ENCODE measurements around the gene RBM38.
A peak's percentile ranks its signal among the peaks of the same experiment; 100 is the strongest.
"Not testable (repeated sequence)": the region's sequence is repeated elsewhere in the genome, so short reads cannot be mapped to it uniquely, and the experiment has no call there.

The RBM38 gene

DNA sequence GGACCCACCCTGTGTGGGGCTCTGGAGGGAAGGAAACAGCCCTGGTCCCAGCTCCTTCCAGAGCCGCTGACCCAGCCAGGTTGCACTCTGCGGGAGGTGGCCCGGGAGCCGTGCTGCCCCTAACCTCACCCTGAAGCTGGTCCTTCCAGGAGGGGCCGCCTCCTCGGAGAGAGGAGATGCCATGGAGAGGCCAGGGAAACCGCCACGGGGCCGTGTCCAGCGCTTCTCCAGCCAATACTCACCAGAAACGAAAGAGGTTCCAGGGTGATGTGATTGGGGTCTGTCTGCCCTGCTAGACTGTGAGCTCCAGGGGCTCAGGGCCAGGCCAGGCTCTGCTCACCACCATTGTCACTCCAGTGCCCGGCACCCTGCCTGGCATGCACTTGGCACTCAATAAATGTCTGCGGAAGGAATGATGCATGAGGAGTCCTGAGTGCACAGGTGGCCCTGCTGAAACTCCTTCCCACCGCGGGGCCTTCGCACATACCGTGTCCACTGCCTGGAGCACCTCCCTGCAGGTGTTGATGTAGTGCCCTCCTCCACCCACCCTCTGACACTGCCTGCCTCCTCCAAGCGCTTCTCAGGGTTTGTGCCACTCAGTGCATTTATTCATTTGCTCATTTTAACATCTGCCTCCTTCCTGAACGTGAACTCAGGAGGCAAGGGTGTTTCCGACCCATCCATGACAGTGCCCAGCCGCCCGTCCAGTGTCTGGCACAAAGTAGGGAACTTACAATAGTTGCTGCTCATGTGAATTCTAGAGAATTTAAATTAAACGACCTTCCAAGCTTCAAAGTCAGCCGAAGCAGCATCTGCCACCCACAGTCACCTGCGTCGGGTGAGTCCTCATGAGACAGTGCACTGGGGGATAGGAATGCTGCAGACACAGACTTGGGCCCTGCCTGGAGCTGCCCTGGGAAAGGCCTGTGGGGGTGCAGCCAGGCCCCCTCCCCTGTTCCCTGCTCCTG, 30.3 kb downstream of the RBM38 start:
- no peak for DNase-seq

DNA sequence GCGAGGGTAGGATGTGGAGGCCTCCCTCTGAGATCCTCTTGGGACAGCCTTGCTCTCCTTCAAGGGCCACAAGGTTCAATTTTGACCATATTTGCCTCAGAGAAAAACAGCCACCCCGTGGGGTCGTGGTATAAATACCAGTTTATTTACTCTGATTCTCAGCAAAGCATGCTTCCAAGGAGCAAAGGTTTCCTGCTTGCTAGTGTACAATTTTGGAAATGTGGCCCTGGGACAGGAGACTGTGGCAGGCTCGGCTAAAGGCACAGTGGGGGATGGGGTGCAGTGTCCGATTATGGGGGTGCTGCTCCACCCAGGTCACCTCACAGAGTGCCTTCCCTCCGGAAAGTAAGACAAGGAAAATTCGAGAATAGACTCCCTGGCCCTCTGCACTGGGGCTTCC, 31.1 kb downstream of the RBM38 start:
- no peak for DNase-seq

DNA sequence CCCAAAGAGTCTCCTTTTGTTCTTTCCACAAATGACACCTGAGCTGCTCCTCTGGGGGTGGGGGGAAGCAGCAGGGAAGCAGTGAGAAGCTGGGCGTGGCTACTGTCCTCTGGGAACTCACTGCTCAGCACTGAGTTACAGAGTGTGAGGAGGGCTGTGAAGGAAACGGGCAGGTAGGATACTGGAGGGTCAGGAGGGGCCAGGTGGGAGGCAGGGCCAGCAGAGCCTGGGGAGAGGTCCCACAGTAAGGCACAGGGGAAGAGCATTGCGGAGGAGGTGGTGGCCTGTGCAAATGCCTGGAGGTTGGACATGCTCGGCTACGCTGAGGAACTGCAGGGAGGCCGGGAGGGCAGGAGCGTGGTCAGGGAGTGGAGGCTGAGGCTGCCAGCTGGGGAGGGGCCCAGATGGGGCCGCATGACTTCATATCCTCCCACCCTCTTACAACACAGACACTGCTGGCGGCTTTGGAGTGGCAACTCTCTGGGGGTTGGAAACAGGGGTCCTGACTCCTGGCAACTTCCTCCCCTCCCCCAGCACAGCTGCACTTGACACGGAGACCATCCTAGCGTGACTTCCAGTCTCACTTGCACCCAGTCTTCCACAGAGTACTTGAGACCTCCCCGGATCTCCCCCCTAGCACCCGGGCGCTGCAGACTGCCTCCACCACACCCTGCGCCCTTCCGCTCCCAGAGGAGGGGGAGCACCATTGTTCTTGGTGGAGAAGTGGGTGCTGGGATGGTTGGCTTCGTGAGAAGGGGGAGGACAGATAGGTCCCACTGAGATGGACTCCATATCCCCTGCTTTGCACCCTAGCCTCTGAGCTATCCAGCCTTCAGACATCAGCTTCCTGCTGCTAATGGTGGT, 34.2 kb downstream of the RBM38 start:
- peak; percentile 78 for DNase-seq

DNA sequence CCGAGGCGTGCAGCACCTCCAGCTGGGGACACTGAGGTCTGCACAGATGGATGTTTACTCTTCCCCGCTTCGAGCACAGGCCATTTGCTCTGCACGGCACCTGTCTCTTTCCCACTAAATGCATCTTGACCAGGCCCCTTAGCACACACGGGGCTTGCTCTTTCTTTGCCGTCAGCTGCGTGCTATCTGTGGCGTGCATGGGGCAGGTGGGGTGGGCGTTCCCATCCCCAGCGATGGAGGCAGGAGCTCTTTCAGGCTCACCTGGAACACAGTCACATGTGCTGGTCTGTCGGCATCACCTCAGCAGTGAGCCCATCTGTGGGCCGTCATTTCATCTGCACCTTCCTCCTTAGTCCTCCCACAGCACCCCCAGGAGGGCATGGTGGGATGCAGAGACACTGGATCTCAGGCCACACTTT, 35.1 kb downstream of the RBM38 start:
- DNase-seq = peak; percentile 86

DNA sequence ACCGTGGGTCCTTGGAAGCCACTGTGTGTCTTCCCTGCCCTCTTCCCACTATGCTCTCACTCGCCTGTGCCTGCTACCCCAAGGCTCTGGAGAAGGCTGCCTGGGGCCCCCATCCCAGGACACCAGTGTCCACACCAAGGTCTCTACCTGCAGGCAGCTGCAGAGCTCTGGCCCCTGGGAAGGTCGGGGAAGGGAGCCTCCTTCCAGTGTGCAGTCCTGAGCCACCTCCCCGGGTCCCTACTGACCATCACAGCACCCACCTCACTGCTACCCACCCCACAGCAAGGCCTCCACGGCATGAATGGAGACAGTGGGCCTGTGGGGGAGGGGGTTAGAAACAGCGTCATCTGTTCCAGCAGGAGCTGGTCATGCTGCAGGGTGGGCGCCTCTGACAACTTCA, 35.6 kb downstream of the RBM38 start:
- DNase-seq = no peak

DNA sequence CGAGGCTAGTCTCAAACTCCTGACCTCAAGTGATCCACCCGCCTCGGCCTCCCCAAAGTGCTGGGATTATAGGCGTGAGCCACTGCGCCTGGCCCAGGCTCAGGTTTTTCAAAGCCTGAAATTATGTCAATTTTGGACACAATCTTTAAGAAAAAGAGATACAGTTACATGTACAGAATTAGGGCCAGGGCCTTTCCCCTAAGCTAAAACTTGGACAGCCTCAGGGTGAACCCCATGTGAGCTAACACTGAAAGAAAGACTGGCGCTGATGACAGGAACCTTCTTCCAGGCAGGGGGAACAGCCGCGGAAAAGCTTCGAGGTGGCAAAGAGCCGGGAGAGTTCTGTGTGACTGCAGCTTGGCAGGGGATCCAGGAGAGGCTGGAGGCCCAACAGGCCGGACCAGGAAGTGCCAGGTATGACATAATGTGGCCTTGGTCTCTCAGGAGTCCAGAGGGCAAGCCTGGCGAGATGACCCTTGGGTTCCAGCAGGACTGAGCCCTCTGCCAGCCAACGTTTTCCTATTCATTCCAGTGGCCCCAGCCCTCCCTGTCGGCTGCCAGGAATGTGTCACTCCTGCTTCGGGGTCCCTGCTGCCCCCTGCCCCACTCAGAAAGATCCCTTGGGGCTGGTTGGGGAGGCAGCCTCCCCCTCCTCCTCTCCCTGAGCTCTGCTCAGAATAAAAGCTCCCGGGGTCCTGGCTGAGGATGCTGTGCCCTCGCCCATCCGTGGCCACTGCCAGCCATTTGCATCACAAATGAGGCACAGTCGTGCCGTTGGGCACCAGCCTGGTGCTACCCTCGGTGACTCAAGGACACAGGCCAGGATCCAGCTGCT, 37.3 kb downstream of the RBM38 start:
- no peak for DNase-seq

DNA sequence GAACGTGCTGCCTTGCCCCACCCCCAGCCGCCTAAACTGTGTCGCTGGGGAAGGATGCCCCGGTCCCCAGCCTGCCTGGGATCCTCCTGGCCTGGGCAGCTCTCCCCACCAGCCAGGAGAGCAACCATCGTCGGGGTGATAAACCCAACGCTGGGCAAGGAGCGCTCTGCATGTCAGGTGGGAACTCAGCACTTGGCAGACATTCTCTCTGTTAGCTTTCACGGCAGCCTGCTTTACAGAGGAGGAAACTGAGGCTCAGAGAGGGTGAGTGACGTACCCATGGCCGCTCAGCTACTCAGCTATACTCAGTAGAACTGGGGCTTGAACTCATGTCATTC, 37.9 kb downstream of the RBM38 start:
- no peak for DNase-seq

DNA sequence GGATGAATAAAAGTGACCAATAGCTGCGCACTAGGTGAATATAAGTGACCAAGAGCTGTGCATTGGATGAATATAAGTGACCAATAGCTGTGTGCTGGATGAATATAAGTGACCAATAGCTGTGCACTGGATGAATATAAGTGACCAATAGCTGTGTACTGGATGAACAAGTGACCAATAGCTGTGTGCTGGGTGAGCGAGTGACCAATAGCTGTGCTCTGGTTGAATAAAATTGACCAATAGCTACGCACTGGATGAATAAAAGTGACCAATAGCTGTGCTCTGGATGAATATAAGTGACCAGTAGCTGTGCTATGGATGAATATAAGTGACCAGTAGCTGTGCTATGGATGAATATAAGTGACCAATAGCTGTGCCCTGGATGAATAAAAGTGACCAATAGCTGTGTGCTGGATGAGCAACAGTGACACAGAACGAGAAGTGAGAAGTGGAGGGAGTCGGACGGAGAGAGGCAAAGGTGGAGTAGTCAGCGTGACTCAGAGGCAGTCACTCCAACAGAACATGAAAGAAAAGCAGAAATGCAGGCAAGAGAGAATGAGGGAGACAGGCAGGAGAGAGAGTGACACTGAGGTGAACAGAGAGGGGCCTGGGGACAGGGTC, 38.5 kb downstream of the RBM38 start:
- no peak for DNase-seq

DNA sequence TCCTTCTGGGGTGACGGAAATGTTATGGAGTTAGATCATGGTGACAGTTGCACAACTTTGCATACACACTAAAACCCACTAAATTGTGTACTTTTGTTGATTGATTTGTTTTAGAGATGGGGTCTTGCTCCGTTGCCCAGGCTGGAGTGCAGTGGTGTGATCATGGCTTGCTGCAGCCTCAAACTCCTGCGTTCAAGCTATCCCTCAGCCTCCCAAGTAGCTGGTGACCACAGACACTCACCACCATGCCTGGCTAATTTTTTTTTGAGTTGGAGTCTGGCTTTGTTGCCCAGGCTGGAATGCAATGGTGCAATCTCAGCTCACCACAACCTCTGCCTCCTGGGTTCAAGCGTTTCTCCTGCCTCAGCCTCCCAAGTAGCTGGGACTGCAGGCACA, 39.0 kb downstream of the RBM38 start:
- DNase-seq = not testable (repeated sequence)

DNA sequence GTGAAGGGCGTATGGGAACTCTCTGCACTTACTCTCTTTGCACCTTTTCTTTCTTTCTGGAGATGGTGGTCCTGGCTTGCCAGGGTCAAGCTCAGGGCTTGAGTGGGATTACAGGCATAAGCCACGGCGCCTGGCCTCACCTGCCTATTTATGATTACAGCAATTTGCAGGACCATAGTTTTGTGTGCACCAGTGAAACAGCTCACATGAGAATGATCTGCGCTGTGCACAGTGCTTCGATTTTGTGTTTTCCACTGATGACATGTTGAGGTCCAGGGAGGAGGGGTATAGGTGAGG, 40.3 kb downstream of the RBM38 start:
- no peak for DNase-seq

DNA sequence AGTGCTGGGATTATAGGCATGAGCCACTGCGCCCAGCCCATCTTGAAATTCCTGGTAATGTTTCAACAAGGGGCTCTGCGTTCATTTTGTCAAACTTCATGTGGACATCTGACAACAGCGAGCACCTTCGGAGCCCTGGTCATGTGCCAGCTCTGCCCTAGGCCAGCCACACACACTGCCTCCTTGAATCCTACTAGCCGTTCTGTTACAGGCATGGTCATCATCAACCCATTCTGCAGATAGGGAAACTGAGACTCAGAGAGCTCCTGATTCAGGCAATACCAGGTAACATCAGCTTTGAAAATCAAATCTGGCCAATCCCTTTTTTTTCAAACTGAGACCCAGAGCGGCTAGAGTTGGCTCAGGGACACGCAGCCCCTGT, 41.3 kb downstream of the RBM38 start:
- no peak for DNase-seq

DNA sequence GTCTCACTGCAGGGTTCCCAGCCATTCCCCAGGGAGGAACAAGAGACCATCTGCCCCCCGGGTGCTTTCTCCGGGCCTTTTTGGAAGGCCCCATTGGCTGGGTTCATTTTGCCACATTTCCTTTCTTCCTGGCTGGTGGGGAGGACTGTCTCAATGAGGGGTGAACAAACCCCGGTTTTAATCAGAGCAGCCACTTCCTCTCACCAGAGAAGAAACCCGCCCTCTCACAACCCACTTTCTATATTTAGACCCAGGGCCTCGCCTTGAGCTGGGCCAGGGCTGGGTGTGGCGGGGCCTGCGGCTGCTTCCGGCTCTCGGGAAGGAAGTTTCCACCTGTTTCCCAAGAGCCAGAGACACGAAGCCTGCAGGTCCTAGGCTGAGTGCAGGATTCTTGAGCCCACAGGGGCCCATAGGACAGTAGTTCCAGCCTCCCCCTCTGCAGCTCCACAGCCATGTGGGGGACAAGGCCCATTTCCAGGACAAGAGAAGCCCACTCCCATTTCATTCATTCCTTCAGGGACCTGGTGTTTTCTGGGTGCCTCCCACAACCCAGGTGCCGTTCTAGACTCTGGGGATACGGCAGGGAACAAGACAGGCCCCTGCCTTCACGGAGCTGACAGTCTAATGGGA, 41.8 kb downstream of the RBM38 start:
- DNase-seq = no peak

DNA sequence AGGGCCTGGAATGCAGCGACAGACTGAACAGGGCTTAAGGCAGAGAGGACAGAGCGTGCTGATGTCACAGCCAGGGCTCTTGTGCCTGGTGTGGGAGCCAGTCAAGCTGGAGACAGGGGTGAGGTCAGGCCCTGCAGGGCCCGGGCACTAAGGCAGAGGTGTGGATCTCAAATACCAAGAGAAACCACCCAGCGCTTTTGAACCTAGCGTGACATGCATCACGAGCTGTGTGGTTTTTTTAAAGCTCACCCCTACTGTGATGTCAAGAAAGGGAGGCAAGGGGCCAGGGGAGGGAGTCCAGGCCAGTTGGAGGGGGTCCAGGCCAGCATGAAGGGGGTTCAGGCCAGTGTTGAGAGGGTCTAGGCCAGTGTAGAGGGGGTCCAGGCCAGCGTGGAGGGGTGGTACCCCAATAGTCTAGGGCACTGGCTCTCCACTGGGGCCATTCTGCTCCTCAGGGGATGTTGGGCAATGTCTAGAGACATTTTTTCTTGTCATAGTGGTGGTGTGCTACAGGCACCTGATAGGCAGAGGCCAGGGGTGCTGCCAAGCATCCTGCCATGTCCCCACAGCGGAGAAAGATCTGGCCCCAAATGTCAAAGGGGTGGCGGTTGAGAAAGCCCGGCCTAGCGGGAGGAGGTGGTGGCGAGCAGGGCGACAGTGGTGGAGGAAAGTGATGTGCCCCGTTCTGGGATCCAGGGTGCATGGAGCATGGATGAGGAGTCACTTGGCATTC, 42.6 kb downstream of the RBM38 start:
- no peak for DNase-seq

DNA sequence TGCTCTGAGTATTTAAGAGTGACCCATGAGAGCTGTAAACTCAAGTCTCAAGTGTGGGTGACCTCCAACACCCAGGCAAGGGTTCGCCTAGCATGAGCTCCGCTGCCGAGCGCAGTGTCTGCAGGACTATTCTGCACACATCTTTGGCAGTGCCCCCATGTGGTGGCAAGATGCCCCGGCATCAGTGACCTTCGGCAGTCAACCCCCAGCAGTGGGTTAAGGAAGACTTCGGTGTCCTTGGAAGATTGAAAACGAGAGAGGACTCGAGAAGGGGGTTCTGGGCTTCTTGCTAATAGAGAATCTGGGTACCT, 43.1 kb downstream of the RBM38 start:
- no peak for DNase-seq

DNA sequence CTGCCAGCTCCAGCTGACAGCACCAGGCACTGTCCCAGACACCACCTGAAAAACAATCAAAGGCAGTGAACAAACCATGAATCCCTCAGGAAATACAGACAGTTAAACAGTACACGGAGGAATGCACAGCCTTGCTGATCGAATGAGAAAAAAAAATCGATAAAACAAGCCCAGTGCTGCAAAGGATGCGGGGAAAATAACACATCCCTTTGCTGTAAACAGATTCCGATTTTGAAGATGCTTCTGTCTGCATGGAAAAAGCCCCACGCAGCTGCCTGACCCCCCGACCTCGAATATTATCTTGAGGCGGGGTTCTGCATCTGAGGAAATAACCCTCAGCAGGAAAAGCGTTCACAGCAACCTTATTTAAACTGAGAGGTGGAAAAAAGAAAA, 43.9 kb downstream of the RBM38 start:
- DNase-seq = no peak

DNA sequence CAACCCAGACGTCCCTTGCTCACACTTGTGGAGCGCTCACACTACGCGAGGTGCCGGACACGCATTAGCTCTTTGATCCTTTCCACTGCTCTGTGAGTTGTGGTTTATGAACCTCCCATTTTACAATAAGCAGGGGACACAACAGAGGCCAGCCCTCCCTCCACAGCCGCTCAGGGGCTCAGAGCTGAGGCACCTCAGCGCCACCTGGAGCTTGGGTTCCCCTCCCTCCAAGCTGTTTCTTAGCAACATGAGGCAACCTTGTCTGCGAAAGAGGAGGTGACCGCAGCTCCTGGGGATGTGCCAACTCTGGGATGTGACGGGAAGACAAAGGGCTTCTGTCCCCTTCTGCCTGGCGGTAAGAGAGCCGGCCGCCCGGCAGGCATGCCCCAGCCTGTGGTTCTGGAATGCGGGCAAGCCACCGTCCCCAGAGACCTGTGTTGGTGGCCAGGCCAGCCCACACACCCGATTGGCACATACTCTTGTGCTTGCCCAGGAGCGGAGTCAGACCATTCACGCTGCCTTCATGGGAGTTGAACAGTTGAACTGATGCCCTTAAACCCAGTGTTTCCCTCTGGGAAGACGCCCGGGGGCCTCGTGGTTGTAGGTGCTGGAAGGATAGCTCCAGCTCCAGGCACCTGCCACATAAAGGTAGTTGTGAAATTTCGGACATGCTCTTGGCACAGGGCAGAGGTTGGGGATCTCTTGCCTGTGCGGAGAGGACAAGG, 44.5 kb downstream of the RBM38 start:
- DNase-seq = peak; percentile 87

DNA sequence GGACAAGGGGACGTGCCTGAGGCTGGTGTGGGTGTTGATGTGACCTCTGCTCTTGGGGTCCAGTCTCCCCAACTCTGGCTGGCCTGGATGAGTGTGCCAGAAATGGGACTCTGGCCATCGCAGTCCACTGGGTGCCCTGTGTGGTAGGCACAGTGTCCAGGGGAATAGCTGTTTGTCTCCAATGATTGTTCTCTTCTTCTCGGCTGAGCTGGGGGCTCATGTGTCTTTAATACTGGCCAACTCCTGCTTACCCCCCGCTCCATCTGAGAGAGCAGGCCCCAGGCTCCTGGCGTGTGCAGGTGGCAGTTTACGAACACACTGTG, 45.0 kb downstream of the RBM38 start:
- no peak for DNase-seq

DNA sequence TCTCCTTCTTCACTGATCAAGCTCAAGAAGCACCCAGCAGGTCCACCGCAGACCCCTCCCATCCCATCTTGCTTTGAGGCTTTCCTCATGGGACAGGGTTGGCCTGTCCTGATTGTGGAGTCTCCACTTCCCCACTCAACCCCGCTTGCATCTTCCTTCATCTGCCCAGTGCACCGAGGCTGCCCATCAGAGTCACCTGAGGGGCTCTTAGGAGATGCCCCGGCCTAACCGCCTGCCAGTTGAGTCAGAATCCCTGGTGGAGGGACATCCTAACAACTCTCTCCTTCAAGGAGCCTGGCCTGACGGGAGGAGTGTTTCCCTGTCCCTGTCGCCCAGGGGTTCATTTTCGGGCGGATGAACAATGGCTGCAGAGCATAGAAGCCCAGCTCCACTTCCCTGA, 46.1 kb downstream of the RBM38 start:
- no peak for DNase-seq

DNA sequence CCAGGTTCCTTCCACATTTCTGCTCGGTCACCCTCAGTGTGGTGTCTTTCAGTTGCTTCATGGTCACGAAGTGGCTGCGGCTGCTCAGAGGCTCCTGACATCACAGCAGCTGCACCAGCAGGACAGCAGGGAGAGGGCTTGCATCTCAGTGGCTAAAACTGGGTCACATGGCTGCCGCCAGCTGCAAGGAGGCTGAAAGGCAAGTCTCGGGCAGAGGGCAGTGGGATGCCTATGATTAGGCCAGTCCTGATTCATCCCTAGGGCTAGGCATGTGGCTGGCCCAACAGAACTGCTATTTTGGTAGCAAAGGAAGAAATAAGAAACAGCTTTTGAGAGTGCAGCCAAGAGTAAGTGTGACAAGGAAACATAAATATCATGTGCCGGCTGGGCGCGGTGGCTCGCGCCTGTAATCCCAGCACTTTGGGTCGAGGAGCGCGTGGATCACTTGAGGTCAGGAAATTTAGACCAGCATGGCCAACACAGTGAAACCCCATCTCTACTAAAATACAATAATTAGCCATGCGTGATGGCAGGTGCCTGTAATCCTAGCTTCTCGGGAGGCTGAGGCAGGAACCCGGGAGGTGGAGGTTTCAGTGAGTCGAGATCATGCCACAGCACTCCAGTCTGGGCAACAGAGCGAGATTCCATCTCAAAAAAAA, 46.6 kb downstream of the RBM38 start:
- no peak for DNase-seq

DNA sequence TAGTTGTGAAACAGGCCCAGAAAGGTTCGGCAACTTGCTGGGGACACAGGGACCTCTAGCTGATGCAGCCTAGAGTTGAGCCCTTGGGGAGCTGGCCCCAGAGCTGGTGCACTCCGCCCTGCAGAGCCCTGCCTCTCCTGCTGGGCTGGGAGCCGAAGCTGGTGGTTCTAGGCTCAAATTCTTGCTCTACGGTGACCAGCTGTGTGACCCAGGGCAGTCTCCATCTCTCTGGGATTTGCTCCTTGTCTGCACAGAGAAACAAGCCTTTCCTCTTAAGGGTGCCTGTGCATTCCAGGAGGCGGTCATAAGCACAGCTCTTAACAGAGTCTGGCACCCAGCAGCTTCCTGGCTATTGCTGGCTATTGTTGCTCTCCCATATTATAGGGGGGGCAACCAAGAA, 47.4 kb downstream of the RBM38 start:
- no peak for DNase-seq

DNA sequence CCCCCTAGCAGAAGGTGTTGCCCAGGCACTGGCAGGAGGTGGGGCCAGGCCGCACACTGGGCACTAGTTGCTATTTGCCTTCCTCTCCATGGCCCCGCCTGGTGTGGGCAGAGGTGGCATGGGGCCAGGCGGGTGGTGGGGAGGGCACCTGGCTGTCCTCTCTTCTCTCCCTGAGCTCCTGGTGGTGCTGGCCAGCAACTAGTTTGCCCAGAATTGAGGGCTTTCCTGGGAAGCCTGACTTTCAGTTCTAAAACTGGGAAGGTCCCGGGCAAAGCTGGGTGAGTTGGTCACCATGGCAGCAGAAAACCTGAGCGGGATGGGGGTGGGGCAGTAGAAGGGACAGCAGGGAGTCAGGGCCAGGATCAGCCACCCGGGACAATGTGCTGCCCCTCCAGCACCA, 48.2 kb downstream of the RBM38 start:
- DNase-seq = no peak

All from NCI-H146 (cell line).